Adrenal gland (tissue), 12 donors: ENCODE measurements around the gene PRSS8. TPM values are rescaled to one million over a fixed set of nuclear protein-coding genes. Genes with fewer than 3 reads are reported as not detected.

Experiments
- DNase-seq, 7 donors: peaks; one replicate each; pipeline ENCODE4 v3.0.0-alpha.2; 2019 to 2020
- H3K27ac ChIP-seq, 5 donors: fragments of 200-600 bp; sonication (generic) in 4 of 5; 1 replicate in 3 of 5; 2 replicates in 2 of 5; pipeline versions ENCODE4 v1.5.1 to v1.8.0; 2016 to 2020; ENCODE audit warnings: mild to moderate bottlenecking in 1 of 5
- H3K27me3 ChIP-seq: fragments of 200-600 bp; 2 replicates; pipeline ENCODE4 v1.8.0; 2021
- H3K36me3 ChIP-seq, 2 donors: fragments of 200-600 bp; replicated peaks in 1 of 2; 1 replicate in 1 of 2; 2 replicates in 1 of 2; pipeline versions ENCODE4 v1.5.1 to v1.8.0; 2018 to 2022
- H3K4me1 ChIP-seq, 2 donors: fragments of 200-600 bp; replicated peaks in 1 of 2; 1 replicate in 1 of 2; 2 replicates in 1 of 2; pipeline versions ENCODE4 v1.5.1 to v1.8.0; 2018 to 2021
- H3K4me3 ChIP-seq, 4 donors: fragments of 200-600 bp; sonication (generic) in 3 of 4; one replicate each; pipeline ENCODE4 v1.5.1; 2016 to 2018
- H3K9me3 ChIP-seq, 3 donors: fragments of 200-600 bp; sonication (generic) in 1 of 3; replicated peaks in 1 of 3; 1 replicate in 2 of 3; 2 replicates in 1 of 3; pipeline versions ENCODE4 v1.5.1 to v1.8.0; 2016 to 2021
- CTCF ChIP-seq, 6 experiments: fragments of 450-650 bp in 4 of 6; fragments of 200-600 bp in 2 of 6; sonication (generic) in 1 of 6; IDR thresholded peaks; 1 replicate in 5 of 6; 2 replicates in 1 of 6; pipeline versions ENCODE4 v1.5.1 to v1.8.0; 2016 to 2021; ENCODE audit warnings: antibody characterized with exemption in 6 of 6, mild to moderate bottlenecking in 2 of 6, moderate library complexity in 1 of 6
- POLR2A ChIP-seq, 2 donors: fragments of 450-650 bp; IDR thresholded peaks; one replicate each; pipeline ENCODE4 v1.6.1; 2017; ENCODE audit warnings: antibody characterized with exemption in 2 of 2, mild to moderate bottlenecking in 2 of 2, moderate library complexity in 1 of 2
- WGBS, 4 donors: extraction: QIAGEN DNeasy Blood & Tissue Kit in 2 of 4; methylation state at CpG; one replicate each; pipeline versions ENCODE4 v1.1.5 to v1.1.7; 2013 to 2017; 5-methylcytosine and 5-hydroxymethylcytosine counted together
- intact Hi-C, 2 donors: fragments of 100-400 bp; cut with DNase I; formaldehyde crosslinking; loops; one replicate each; pipeline versions ENCODE4 v1.14.1 to v1.15.0; 2022 to 2023
- polyA plus RNA-seq, 3 donors: library from polyadenylated mRNA; stranded (reverse); fragments of 200-250 nt in 2 of 3; fragments of 350-450 nt in 1 of 3; fragmentation: Illumina TruSeq in 1 of 3; extraction: RNeasy Lipid Tissue Mini Kit (QIAGEN cat#74804) in 1 of 3; gene quantifications; one replicate each; pipeline ENCODE4 v1.2.3, GENCODE V29; 2013 to 2014
- total RNA-seq, 9 donors: library from RNA; depleted of rRNA in 4 of 9; stranded (reverse); fragments of >200 nt in 4 of 9; fragments of 120-200 nt in 1 of 9; fragmentation: NEBNext Ultra II Directional in 1 of 9; extraction: Animal tissue kit (Norgen Biotek cat#: 25700) in 1 of 9; gene quantifications; one replicate each; pipeline versions ENCODE4 v1.1.0 to v1.2.4, GENCODE V29; 2013 to 2023
- donor health status: healthy with polysubstance abuse.
- donor health status: Bipolar disorder and iron deficiency.
- donor health status: DM: yes; HTN: yes; CAD: no.
- donor health status: DM: no; HTN: no; CAD: no.
- donor health status: DM: no; HTN: no; CAD: no.
- donor health status: DM: yes; HTN: yes; CAD: no.

Gene PRSS8
- total and polyA plus RNA-seq, 12 donors: 0.16 to 1.8 (median 0.42) TPM; not detected in 5

- WGBS, 4 donors: 86 to 91% (median 88%) methylated on average over 13 to 26 of the region's 26 CpGs
- intact Hi-C loops: no loop called here
These were observed 25.2 kb downstream of the PRSS8 start for GRCh38 chr16:31110106-31111034.

GRCh38 chr16:31109622-31110021 is 25.9 kb downstream of the PRSS8 start:
- no peaks in the 10 kb centered on the region for H3K9me3 ChIP-seq
- no peak for TF ChIP-seq CTCF (IDR thresholded peaks at IDR 0.05)
- no peak overlapping the region for H3K4me3 ChIP-seq
- H3K27ac ChIP-seq: peak overlapping the region in 2 of 5 donors; percentile 25 to 86
- no peaks in the 10 kb centered on the region for H3K27me3 ChIP-seq
- peak in 1 of 7 donors; percentile 17 for DNase-seq
- peaks cover 0 to 38% of the 10 kb centered on the region in 2 donors for H3K36me3 ChIP-seq
- 88 to 92% (median 90%) methylated on average over 9 to 12 of the region's 12 CpGs for WGBS, 4 donors
- intact Hi-C loops: loop anchor here in 1 of 2 donors (5.0 kb wide), 1 partner anchor 68 kb away; no protein-coding TSS in a partner anchor
- peaks cover 33 to 40% of the 10 kb centered on the region in 2 donors for H3K4me1 ChIP-seq

More at GRCh38 chr16:31110106-31111034, 25.2 kb downstream of the PRSS8 start:
- Histone ChIP-seq H3K9me3 (no peaks in the 10 kb centered on the region), H3K4me3 (no peak overlapping the region), H3K27me3 (no peaks in the 10 kb centered on the region), H3K27ac (peak overlapping the region in 1 of 5 donors; percentile 25), H3K4me1 (peaks cover 33 to 40% of the 10 kb centered on the region in 2 donors), H3K36me3 (peaks cover 0 to 38% of the 10 kb centered on the region in 2 donors)
- peak in 1 of 7 donors; percentile 25 for DNase-seq
- no peak for TF ChIP-seq CTCF (IDR thresholded peaks at IDR 0.05)
- TF ChIP-seq POLR2A (IDR thresholded peaks at IDR 0.05): no peak

GRCh38 chr16:31108794-31109558 is 26.6 kb downstream of the PRSS8 start:
- Histone ChIP-seq H3K27me3 (no peaks in the 10 kb centered on the region), H3K9me3 (no peaks in the 10 kb centered on the region), H3K4me3 (peak overlapping the region; percentile 17 to 80 (median 52)), H3K4me1 (peaks cover 30 to 40% of the 10 kb centered on the region in 2 donors), H3K36me3 (peaks cover 0 to 38% of the 10 kb centered on the region in 2 donors), H3K27ac (peak overlapping the region; percentile 64 to 87 (median 79))
- intact Hi-C loops: loop anchor here in 1 of 2 donors (5.0 kb wide), 1 partner anchor 68 kb away; no protein-coding TSS in a partner anchor
- peak in 1 of 7 donors; percentile 31 for DNase-seq
- TF ChIP-seq CTCF (IDR thresholded peaks at IDR 0.05): no peak
- no peak for TF ChIP-seq POLR2A (IDR thresholded peaks at IDR 0.05)
- WGBS, 4 donors: 34 to 66% (median 49%) methylated on average over 14 to 57 of the region's 57 CpGs
